RWPE2 (cell line): ENCODE measurements around the gene TLK2.
"Not testable (repeated sequence)": the region's sequence is repeated elsewhere in the genome, so short reads cannot be mapped to it uniquely, and the experiment has no call there.

Experiments used
- ATAC-seq: fragments of 200-7000 bp; cut with Tn5 transposase; 3 replicates; pipeline ENCODE4 v1.9.1; 2021; ENCODE audit warnings: low read depth
- DNase-seq: peaks from one replicate; pipeline ENCODE4 v3.0.0-alpha.2; 2020; ENCODE audit warnings: low spot score
- H3K27ac ChIP-seq: fragments of 450-650 bp; 2 replicates; pipeline ENCODE4 v1.5.1; 2017; ENCODE audit warnings: mild to moderate bottlenecking; ENCODE audit not compliant: poor library complexity, severe bottlenecking
- H3K27me3 ChIP-seq: fragments of 250-450 bp; sonication (Bioruptor Pico); 2 replicates; pipeline ENCODE4 v1.5.1; 2021; ENCODE audit warnings: mild to moderate bottlenecking, moderate library complexity; ENCODE audit not compliant: insufficient read depth, poor library complexity, severe bottlenecking
- H3K36me3 ChIP-seq: fragments of 250-450 bp; sonication (Bioruptor Pico); 2 replicates; pipeline ENCODE4 v1.5.1; 2020; ENCODE audit warnings: low read depth, mild to moderate bottlenecking, moderate library complexity
- H3K4me1 ChIP-seq: fragments of 250-450 bp; sonication (Bioruptor Pico); 2 replicates; pipeline ENCODE4 v1.5.1; 2021; ENCODE audit warnings: mild to moderate bottlenecking, moderate library complexity; ENCODE audit not compliant: insufficient read depth, poor library complexity, severe bottlenecking
- H3K4me3 ChIP-seq: fragments of 250-450 bp; sonication (Bioruptor Pico); 2 replicates; pipeline ENCODE4 v1.5.1; 2021; ENCODE audit warnings: mild to moderate bottlenecking, moderate library complexity; ENCODE audit not compliant: severe bottlenecking
- H3K9me3 ChIP-seq: fragments of 250-450 bp; sonication (Bioruptor Pico); 2 replicates; pipeline ENCODE4 v1.5.1; 2021; ENCODE audit warnings: mild to moderate bottlenecking, moderate library complexity; ENCODE audit not compliant: severe bottlenecking
- TF ChIP-seq, protein P1 (sequence below): fragments of 450-650 bp; IDR thresholded peaks from one replicate; pipeline ENCODE4 v1.5.1; 2017; ENCODE audit warnings: mild to moderate bottlenecking, moderate library complexity; ENCODE audit not compliant: poor library complexity, severe bottlenecking

TLK2 gene

DNA sequence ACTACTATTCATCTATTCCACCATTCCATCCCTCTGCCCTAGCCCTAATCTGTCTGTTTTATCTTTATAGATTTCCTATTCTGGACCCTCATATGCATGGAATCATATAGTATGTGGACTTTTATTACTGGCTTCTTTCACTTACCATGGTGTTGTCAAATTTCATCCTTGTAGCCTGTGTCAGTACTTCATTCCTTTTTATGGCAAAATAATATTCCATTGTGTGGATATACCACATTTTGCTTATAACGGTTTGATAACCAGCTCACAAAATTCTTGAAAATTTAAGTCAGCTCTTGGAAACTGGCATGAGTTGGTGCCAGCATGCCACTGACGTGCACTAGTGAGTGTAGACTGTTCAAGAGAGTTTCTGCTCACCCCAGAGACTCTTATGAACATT, 118.5 kb downstream of the TLK2 start:
- Histone ChIP-seq H3K9me3 (no peaks in the 10 kb centered on the region), H3K4me3 (no peak overlapping the region), H3K36me3 (peaks cover 83% of the 10 kb centered on the region), H3K4me1 (peaks cover 6% of the 10 kb centered on the region), H3K27me3 (no peaks in the 10 kb centered on the region), H3K27ac (no peak overlapping the region)
- no peak for ATAC-seq
- DNase-seq, result no peak
- TF ChIP-seq, protein P1, sequence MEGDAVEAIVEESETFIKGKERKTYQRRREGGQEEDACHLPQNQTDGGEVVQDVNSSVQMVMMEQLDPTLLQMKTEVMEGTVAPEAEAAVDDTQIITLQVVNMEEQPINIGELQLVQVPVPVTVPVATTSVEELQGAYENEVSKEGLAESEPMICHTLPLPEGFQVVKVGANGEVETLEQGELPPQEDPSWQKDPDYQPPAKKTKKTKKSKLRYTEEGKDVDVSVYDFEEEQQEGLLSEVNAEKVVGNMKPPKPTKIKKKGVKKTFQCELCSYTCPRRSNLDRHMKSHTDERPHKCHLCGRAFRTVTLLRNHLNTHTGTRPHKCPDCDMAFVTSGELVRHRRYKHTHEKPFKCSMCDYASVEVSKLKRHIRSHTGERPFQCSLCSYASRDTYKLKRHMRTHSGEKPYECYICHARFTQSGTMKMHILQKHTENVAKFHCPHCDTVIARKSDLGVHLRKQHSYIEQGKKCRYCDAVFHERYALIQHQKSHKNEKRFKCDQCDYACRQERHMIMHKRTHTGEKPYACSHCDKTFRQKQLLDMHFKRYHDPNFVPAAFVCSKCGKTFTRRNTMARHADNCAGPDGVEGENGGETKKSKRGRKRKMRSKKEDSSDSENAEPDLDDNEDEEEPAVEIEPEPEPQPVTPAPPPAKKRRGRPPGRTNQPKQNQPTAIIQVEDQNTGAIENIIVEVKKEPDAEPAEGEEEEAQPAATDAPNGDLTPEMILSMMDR, result no peak

DNA sequence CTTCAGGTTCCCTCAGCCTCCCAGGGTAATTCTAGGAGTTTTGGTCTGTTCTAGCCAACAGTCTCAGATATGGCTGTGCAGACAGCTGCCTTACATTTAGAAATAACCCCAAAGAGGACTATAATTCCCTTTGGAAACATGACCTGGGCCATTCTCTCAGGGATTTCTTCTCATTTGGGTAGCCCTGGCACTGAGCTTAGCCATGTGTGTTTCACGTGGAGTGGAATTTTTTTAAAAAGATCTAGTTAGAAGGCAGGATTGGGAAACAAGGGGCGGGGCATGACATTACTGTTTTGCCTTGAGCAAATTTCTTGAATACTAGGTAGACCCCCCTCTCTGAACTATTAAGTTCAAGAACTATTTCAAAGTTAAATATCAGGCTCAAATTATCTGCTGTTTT, 119.3 kb downstream of the TLK2 start:
- Histone ChIP-seq H3K9me3 (no peaks in the 10 kb centered on the region), H3K4me3 (no peak overlapping the region), H3K27me3 (no peaks in the 10 kb centered on the region), H3K4me1 (no peaks in the 10 kb centered on the region), H3K36me3 (peaks cover 84% of the 10 kb centered on the region), H3K27ac (no peak overlapping the region)
- TF ChIP-seq, protein P1, result no peak
- DNase-seq (no peak), ATAC-seq (no peak)

DNA sequence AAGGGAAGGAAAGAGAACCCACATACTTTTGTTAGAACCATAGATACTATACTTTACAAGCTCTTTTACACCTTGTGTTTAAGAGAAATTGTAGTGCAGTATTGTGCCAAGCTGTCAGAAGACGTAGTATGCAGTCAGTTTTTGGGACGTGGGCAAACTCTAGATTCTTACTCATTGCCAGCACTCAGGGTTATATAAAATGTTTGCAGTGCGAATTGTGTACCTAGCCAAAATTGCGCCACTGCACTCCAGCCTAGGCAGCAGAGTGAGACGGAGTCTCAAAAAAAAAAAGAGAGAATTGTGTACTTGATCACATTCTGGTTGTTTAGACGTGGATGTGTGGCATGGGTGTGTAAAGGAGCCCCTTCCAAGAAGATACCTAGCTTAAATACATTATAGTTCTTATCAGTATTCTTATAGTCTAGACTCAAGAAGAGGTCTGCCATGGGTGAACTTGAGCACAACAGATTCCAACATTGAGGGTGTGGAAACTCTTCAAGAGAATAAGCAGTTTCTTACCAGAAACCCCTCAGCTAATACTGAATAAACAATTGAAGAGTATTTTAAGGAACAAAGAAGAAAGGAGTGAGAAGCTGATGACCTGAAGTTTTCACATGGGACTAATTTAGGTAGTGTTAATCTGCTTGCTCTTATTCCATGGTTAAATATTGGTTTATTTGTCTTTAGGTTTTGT, 121.5 kb downstream of the TLK2 start:
- DNase-seq (no peak), ATAC-seq (no peak)
- no peak overlapping the region for H3K4me3 ChIP-seq
- H3K4me1 ChIP-seq, result no peaks in the 10 kb centered on the region
- no peaks in the 10 kb centered on the region for H3K9me3 ChIP-seq
- no peak overlapping the region for H3K27ac ChIP-seq
- H3K36me3 ChIP-seq, result peaks cover 87% of the 10 kb centered on the region
- TF ChIP-seq, protein P1, result no peak
- H3K27me3 ChIP-seq, result no peaks in the 10 kb centered on the region

- no peaks in the 10 kb centered on the region for H3K27me3 ChIP-seq
- ATAC-seq (no peak), DNase-seq (no peak)
- TF ChIP-seq, protein P1, result no peak
- H3K4me1 ChIP-seq, result no peaks in the 10 kb centered on the region
- no peaks in the 10 kb centered on the region for H3K9me3 ChIP-seq
- H3K36me3 ChIP-seq, result peaks cover 81% of the 10 kb centered on the region
- H3K4me3 ChIP-seq, result no peak overlapping the region
- H3K27ac ChIP-seq, result no peak overlapping the region
These were observed 122.2 kb downstream of the TLK2 start for GRCh38 chr17:62600805-62601204.

DNA sequence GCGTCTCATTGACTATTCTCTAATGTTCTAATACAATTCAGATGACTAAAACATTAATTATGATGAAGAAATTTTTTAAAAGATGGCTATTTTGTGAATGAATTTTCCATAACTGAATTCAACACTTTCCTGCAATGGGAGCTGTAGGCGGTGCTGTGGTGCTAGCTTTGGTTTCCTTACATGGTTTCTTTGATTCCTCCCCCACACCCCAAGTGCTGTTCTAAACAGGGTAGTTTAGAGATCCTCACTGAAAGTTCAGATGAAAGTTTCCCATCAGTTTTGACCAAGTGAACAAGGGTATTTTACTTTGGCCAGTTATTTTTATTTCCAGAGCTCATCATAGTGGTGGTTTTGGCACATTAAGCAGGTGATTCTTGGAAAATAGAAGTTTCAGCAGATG, 122.8 kb downstream of the TLK2 start:
- no peak overlapping the region for H3K4me3 ChIP-seq
- no peaks in the 10 kb centered on the region for H3K9me3 ChIP-seq
- H3K27me3 ChIP-seq, result no peaks in the 10 kb centered on the region
- ATAC-seq, result no peak
- H3K36me3 ChIP-seq, result peaks cover 81% of the 10 kb centered on the region
- DNase-seq, result no peak
- H3K4me1 ChIP-seq, result no peaks in the 10 kb centered on the region
- TF ChIP-seq, protein P1, result no peak
- H3K27ac ChIP-seq, result no peak overlapping the region

DNA sequence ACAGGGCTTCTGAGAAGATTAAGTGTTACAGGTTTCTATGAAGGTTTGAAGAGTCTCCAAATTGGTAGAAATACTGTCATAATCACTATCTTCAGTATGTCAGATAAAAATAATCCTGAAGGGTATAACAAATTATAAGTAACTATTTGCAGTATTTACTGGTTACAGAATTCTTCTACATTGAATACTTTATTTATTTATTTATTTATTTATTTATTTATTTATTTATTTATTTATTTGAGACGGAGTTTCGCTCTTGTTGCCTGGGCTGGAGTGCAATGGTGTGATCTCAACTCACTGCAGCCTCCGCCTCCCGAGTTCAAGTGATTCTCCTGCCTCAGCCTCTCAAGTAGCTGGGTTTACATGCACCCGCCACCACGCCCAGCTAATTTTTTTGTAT, 125.2 kb downstream of the TLK2 start:
- H3K36me3 ChIP-seq, result peaks cover 81% of the 10 kb centered on the region
- H3K4me3 ChIP-seq, ATAC-seq, H3K27ac ChIP-seq, H3K9me3 ChIP-seq, H3K27me3 ChIP-seq, DNase-seq, H3K4me1 ChIP-seq: not testable (repeated sequence)
